Measurements from ENCODE around the gene PSMD4.
A peak's percentile ranks its signal among the peaks of the same experiment; 100 is the strongest.
"Not testable (repeated sequence)": the region's sequence is repeated elsewhere in the genome, so short reads cannot be mapped to it uniquely, and the experiment has no call there.

Gene PSMD4

GRCh38 chr1:151275341-151275740 is 20.8 kb downstream of the PSMD4 start:
- not testable (repeated sequence) for FAIRE-seq

GRCh38 chr1:151277249-151277648 is 22.7 kb downstream of the PSMD4 start:
- no peak for FAIRE-seq

GRCh38 chr1:151281225-151281968 is 26.9 kb downstream of the PSMD4 start:
- FAIRE-seq, result peak; percentile 98

GRCh38 chr1:151281969-151282882 is 27.7 kb downstream of the PSMD4 start, which contains the start of gene ZNF687:
TSS of gene ZNF687 (plus strand) at chr1:151282299. CDS start at chr1:151286292, 3,993 bp downstream.
- peak; percentile 97 for FAIRE-seq

GRCh38 chr1:151282883-151283725 is 28.6 kb downstream of the PSMD4 start:
- FAIRE-seq, result no peak

- no peak for FAIRE-seq
These were observed 29.6 kb downstream of the PSMD4 start for GRCh38 chr1:151284013-151284577.

GRCh38 chr1:151286619-151287340 is 32.2 kb downstream of the PSMD4 start:
- no peak for FAIRE-seq

- no peak for FAIRE-seq
These were observed 32.8 kb downstream of the PSMD4 start for GRCh38 chr1:151287341-151287699.

- no peak for FAIRE-seq
These were observed 33.4 kb downstream of the PSMD4 start for GRCh38 chr1:151287767-151288500.

GRCh38 chr1:151288502-151288901 is 34.0 kb downstream of the PSMD4 start:
- FAIRE-seq, result no peak

GRCh38 chr1:151289080-151289935 is 34.8 kb downstream of the PSMD4 start:
- no peak for FAIRE-seq

- FAIRE-seq, result no peak
These were observed 35.6 kb downstream of the PSMD4 start for GRCh38 chr1:151289991-151290708.

GRCh38 chr1:151290709-151291303 is 36.3 kb downstream of the PSMD4 start:
- no peak for FAIRE-seq

- no peak for FAIRE-seq
These were observed 37.9 kb downstream of the PSMD4 start for GRCh38 chr1:151292207-151293030.

- no peak for FAIRE-seq
These were observed 38.6 kb downstream of the PSMD4 start for GRCh38 chr1:151293093-151293492.

- no peak for FAIRE-seq
These were observed 40.4 kb downstream of the PSMD4 start for GRCh38 chr1:151294742-151295462.

GRCh38 chr1:151309811-151310323 is 55.3 kb downstream of the PSMD4 start:
- FAIRE-seq, result no peak

Data from G401.6 (cell line).